SW480 (cell line): Measurements from ENCODE around the gene PARP16.
"Not testable (repeated sequence)": the region's sequence is repeated elsewhere in the genome, so short reads cannot be mapped to it uniquely, and the experiment has no call there.

Source experiments
- DNase-seq: peaks from one replicate; pipeline ENCODE4 v3.0.0-alpha.2; 2016; ENCODE audit warnings: low spot score

The PARP16 gene

DNA sequence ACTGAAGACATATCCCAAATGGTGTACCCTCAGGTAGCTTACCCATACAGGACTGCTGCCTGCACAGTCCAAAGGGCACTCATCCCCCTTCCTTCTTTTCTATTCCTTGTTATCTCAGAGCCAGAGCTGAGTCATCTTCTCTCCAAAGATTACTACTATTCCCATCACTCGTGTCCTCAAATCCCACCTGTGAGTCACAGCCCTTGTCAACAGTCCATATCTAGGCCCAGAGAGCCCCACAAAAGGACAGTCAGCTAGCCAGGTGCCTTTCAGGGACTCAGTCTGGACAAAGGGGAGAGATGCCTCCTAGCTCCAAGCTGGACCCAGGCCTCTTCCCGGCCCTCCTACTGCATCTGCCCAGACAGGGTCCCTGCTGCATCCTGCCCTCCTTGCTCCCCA lies 11.0 kb downstream of the PARP16 start:
- DNase-seq = peak; percentile 34

GRCh38 chr15:65275104-65275727 lies 11.5 kb downstream of the PARP16 start:
- DNase-seq = no peak

DNA sequence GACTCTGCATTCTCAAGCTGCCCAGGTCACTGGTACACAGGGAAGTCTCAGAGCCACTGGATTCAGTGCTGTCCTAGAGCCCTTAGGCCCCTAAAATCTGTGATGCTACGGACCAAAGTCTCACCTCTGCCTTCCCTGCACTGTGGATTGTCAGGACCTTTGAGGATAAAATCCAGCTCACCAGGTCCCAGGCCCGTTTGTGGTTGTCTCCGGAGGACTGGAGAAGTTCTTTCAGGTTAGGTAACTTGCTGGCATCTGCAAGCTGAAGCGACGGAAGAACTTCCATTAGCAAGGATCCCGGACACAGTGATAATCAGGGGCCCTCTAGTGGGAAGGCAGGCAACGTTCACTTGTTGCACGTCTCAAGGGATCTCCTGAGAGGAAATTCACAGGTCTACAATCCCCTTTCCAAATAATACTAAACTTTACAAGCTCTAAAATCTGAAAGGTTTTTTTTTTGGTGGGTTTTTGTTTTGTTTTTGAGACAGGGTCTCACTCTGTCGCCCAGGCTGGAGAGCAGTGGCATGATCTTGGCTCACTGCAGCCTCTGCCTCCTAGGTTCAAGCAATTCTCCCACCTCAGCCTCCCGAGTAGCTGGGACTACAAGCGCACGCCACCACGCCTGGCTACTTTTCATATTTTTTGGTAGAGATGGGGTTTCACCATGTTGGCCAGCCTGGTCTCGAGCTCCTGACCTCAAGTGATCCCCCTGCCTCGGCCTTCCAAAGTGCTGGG lies 15.7 kb downstream of the PARP16 start:
- peak; percentile 50 for DNase-seq

GRCh38 chr15:65268411-65268810 lies 18.3 kb downstream of the PARP16 start:
- DNase-seq = no peak

GRCh38 chr15:65266469-65266868 lies 20.2 kb downstream of the PARP16 start:
- DNase-seq = no peak

GRCh38 chr15:65264863-65265430 lies 21.7 kb downstream of the PARP16 start:
- DNase-seq = no peak

GRCh38 chr15:65263313-65263712 lies 23.4 kb downstream of the PARP16 start:
- DNase-seq = no peak

- no peak for DNase-seq
Observed at GRCh38 chr15:65260968-65261367, 25.7 kb downstream of the PARP16 start.

- DNase-seq = no peak
Observed at GRCh38 chr15:65259367-65259797, 27.3 kb downstream of the PARP16 start.

DNA sequence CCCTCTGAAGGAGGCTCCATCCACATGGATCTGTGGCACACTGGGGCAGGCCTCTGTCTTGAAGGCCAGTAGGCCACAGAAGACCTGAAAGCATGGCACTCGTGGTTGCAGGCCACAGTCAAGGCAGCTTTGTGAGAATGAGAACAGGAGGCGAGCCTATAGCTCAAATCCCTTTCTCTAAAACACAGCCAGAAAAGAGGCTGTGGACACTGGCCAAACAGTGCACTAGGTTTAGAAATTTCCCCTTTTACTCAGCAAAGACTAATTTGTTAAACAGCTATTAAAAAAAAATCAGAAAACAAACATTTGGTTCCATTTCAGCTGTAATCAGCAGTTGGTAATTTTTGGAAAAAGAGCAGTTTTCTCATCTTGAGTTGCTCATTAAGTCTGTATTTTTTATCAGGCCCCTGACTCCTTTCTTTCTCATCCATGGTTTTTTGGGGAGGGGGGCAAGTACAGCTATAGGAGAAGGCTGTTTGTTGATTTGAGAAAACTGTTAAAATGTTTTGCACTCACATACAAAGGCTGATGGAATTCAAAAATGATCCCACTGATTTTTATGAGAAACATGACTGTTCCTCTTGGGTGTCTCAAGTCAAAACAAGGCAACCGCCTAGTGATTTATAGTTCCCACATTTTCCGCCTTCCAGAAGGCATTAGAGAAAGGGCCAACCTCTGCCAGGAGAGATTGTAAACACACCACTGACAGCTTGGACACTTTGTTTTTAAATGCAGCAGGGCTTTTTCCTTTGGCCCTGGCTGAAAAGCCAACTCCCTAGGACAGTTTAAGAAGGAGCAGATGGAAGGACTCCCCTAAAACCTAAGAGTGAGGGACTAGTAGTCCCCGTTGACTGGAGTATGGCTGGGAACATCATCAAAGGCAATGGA lies 28.1 kb downstream of the PARP16 start:
- DNase-seq = no peak

DNA sequence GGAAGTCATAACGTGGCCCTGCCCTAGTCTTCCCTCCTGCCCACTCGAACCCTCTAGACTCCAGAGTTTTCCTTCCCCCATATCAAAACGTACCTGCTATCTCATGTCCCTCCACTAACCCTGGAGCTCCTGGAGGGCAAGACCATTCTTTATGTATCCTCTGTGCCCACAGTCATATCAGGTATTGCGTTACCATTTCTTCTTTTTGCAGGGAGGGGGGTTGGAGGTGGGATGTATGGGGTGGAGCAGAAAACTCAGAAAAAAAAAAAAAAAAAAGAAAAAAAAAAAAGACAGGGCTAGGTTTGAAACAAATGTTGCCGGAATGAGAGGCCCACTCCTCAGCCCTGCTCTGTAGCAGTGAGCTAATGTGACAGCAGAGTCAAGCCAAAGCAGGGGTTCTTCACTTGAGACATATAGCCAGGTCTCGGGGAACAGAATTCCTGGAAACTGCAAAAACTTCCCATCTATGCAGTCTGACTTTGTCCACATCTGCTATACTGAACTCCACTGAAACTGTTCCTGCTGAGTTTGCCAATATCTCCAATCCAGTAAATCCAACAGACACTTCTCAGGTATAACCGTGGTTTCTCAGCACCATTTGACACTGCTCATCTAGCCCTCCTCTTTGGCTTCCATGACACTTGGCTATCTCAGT lies 31.1 kb downstream of the PARP16 start:
- no peak for DNase-seq

GRCh38 chr15:65254758-65255157 lies 31.9 kb downstream of the PARP16 start:
- DNase-seq = no peak

- DNase-seq = no peak
Observed at GRCh38 chr15:65254356-65254755, 32.3 kb downstream of the PARP16 start.

DNA sequence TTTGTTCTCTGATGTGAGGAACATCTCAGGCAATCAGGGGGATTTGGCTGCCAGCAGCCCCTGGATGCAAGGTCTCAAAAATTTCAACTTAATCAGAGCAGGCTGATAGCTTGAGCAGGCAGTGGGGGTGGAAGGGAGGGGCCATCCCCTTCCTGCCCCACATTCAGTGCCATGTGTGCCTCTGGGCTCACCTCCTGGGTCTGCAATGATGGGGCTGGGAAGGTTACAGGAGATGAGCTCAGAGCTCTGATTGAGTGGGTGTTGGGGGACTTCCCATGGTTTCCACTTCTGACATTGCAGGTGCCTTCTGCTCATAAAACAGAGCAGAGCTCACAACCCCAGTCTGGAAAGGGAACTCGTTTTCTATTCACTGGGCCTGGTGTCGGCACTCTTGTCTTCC lies 37.0 kb downstream of the PARP16 start:
- DNase-seq = no peak

DNA sequence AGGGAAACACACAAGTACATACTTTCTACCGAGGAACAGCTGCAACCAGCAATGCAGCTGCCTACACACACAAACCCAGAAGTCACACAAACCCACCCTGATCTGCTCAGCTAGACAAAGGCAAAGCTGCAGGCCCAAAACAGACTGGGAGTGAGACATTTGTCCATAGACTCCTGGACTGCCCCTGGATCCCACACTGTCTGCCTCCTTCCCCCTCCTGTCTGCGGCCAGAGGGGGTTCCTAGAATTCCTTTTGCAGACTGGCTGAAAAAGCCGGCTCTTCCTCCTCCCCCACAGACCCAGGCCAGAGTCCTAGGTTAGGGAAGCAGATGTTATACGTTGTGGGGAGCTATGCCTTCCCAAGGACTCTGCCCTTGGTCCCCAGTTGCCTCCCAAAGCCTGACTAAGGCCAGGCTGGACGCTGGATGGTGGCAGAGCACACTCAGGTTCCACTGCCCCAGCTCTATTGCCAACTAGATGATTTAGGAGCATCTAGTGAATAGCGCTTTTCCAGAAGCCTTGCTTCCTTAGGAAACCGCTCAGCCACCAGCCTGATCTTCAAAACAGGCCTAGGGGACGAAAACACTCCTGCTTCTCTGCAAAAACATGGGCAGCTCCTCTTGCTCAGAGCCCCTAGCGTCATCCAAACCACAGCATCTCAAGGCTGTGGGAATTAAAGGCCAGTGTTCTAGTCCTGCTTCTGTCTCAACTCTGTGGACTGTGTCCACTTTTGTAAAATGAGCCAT lies 38.0 kb downstream of the PARP16 start:
- no peak for DNase-seq

GRCh38 chr15:65246939-65247338 lies 39.7 kb downstream of the PARP16 start:
- DNase-seq = no peak

GRCh38 chr15:65246026-65246714 lies 40.5 kb downstream of the PARP16 start:
- DNase-seq = no peak

GRCh38 chr15:65245096-65245856 lies 41.4 kb downstream of the PARP16 start:
- no peak for DNase-seq

DNA sequence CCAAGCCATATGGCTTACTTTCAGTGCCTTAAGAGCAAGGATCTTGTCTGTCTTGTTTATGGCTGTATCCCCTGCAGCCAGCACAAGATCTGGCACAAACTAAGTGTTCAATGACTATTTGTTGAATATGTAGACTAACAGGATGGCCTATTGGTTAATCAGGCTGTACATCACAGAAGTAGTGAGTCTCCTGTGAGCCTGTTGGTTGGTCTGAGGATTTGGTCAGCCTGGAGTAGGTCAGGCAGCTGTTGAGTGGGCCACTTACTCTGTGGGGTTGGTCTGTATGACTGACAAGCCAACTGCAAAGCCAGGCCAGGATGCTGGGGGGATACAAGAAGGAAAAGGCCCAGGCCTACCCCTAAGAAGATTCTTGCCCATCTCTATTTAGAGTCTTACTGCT lies 42.0 kb downstream of the PARP16 start:
- DNase-seq = no peak

DNA sequence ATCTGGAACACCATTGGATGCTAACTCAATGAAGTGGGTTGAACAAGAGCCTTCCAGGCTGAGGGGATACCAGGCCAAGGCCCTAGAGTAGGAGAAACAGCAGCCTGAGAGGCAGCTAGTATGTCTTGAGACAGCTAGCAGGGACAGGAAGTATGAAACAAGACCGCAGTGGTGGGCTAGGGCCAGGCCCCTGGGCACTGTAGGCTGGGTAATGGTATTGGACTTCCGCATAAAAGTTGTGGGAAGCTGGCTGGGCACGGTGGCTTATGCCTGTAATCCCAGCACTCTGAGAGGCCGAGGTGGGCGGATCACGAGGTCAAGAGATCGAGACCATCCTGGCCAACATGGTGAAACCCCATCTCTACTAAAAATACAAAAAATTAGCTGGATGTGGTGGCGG lies 50.2 kb downstream of the PARP16 start:
- DNase-seq = not testable (repeated sequence)
